Choroid plexus epithelial cell (primary cell): ENCODE results near the gene DIPK1C.

ENCODE experiments used
- DNase-seq: peaks from one replicate; pipeline ENCODE4 v3.0.0-alpha.2; 2010; ENCODE audit warnings: low read depth
- H3K4me3 ChIP-seq: 2 replicates; pipeline ENCODE4 v1.5.1; 2011; ENCODE audit warnings: low read depth, mild to moderate bottlenecking, control low read depth, low read length, moderate library complexity
- CTCF ChIP-seq: conservative IDR thresholded peaks from 2 replicates; pipeline ENCODE4 v1.5.1; 2011; ENCODE audit warnings: low read depth, mild to moderate bottlenecking, control low read depth, inconsistent platforms, low read length, moderate library complexity

Gene DIPK1C

GRCh38 chr18:74453642-74454198 lies 3.4 kb downstream of the DIPK1C start:
- no peak for TF ChIP-seq CTCF
- H3K4me3 ChIP-seq = no peak overlapping the region
- no peak for DNase-seq

GRCh38 chr18:74453016-74453566 lies 4.0 kb downstream of the DIPK1C start:
- TF ChIP-seq CTCF = no peak
- no peak for DNase-seq

GRCh38 chr18:74451148-74451547 lies 6.0 kb downstream of the DIPK1C start:
- DNase-seq = no peak
- H3K4me3 ChIP-seq = no peak overlapping the region
- no peak for TF ChIP-seq CTCF

More at GRCh38 chr18:74453016-74453566, 4.0 kb downstream of the DIPK1C start:
- no peak overlapping the region for H3K4me3 ChIP-seq

- no peak for DNase-seq
- TF ChIP-seq CTCF = no peak
- H3K4me3 ChIP-seq = no peak overlapping the region
Measured at GRCh38 chr18:74450626-74451025, 6.5 kb downstream of the DIPK1C start.

GRCh38 chr18:74447404-74448152 lies 9.5 kb downstream of the DIPK1C start:
- TF ChIP-seq CTCF = no peak
- H3K4me3 ChIP-seq = no peak overlapping the region
- DNase-seq = no peak

- TF ChIP-seq CTCF = no peak
- H3K4me3 ChIP-seq = no peak overlapping the region
- no peak for DNase-seq
Measured at GRCh38 chr18:74446631-74447403, 10.3 kb downstream of the DIPK1C start.
